ENCODE data around the gene GJB6.

The GJB6 gene

DNA sequence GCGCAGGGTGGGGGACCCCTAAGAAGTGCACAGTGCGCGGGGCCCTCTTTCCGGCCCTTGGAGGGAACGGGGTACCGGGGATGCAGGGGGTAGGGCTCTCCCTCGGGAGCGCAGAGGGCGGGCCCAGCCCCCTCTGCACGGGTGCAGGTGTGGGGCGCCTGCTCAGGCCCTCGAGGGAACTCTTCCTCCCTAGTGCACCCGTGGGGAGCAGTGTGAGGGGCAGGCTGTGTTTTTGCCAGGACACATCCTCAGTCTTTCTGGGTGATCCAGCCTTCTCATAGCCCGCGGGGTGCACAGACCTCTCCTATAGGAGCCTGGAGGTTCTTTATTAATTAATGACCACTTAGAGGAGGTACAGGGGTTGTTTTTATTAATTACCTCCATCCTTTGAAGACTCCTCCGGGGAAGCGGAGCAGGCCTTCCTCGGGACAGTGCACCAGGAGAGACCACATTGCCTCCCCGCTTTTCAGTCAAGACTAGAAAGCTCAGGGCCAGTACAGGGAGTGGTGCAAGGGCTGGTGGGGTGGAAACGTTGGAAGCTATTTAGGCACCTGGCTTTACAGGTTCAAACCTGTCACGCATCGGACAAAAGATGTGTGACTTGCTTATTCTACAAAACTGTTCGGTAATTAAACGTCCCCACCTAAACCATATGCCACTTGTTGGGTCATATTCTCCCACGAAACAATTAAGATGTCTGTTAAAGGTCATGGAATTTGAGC, 598 bp upstream of the GJB6 start:
- H4K20me1 ChIP-seq (ENCODE audit: insufficient read depth), result no peaks in the 10 kb centered on the region
- no peaks in the 10 kb centered on the region for H3K79me2 ChIP-seq (ENCODE audit: insufficient read depth, low read depth)
- no peak overlapping the region for H3K27ac ChIP-seq
- H2AFZ ChIP-seq (ENCODE audit: low read depth), result no peak overlapping the region
- H3K9ac ChIP-seq, result no peak overlapping the region
- no peaks in the 10 kb centered on the region for H3K36me3 ChIP-seq (ENCODE audit: insufficient read depth)
- H3K4me3 ChIP-seq (IDR thresholded peaks at IDR 0.05; ENCODE audit: insufficient read depth, low read depth, low read length), result no peak overlapping the region
- no peak for TF ChIP-seq CTCF (conservative IDR thresholded peaks at IDR 0.05; ENCODE audit: low read depth, low read length)
- H3K4me1 ChIP-seq (ENCODE audit: low read depth, poor library complexity, severe bottlenecking), result no peaks in the 10 kb centered on the region
- H3K4me2 ChIP-seq, result no peak overlapping the region
- H3K27me3 ChIP-seq (ENCODE audit: insufficient read depth, low read depth), result no peaks in the 10 kb centered on the region

DNA sequence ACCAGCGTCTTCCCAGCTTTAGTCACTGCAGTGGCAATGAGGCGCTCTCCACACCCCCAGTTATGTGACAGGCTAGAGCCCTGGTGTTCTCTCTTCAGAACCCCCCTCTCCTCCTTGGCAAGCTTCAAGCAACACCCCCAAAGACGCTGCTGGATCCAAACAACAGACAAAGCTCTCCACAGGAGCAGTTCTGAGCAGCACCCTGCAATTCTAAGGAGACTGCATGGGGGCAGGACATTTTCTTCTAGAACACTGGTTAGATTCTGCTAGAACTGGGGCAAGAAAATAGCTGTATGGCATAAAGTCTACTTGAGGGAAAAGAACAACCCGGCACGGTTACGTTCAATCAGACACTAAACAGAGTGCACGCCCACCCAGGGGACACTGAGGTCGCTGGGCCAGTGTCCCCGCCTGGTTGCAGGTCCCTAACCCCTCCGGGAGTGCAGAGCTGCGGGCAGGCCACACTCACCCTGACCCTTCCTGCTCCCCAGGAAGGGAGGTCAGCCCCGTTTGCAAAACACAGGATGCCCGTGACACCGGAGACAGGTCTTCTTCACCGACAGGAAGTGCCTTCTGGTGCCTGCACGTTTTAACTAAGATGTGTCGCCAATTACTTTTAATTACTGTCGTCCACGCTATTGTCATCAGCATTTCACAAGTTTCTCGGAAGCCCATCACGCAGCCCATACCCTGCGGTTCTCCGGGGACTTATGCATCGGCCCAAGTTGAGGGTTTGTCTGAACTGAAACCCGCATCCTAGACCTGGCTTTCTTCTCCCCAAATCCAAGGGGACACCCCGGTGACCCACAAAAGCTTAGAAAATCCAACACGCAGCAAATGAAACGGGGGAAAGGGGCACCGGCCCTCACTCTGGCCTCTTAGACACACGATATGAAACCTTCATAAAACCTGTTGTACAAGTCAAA, 943 bp downstream of the GJB6 start:
- no peak for TF ChIP-seq CTCF (conservative IDR thresholded peaks at IDR 0.05; ENCODE audit: low read depth, low read length)
- no peak overlapping the region for H3K27ac ChIP-seq
- H3K9ac ChIP-seq, result no peak overlapping the region
- H3K4me1 ChIP-seq (ENCODE audit: low read depth, poor library complexity, severe bottlenecking), result no peaks in the 10 kb centered on the region
- H3K27me3 ChIP-seq (ENCODE audit: insufficient read depth, low read depth), result no peaks in the 10 kb centered on the region
- no peaks in the 10 kb centered on the region for H3K36me3 ChIP-seq (ENCODE audit: insufficient read depth)
- H3K4me3 ChIP-seq (IDR thresholded peaks at IDR 0.05; ENCODE audit: insufficient read depth, low read depth, low read length), result no peak overlapping the region
- H2AFZ ChIP-seq (ENCODE audit: low read depth), result no peak overlapping the region
- H4K20me1 ChIP-seq (ENCODE audit: insufficient read depth), result no peaks in the 10 kb centered on the region
- no peak overlapping the region for H3K4me2 ChIP-seq
- H3K79me2 ChIP-seq (ENCODE audit: insufficient read depth, low read depth), result no peaks in the 10 kb centered on the region

GRCh38 chr13:20227730-20228129, 4.4 kb downstream of the GJB6 start:
- H3K36me3 ChIP-seq (ENCODE audit: insufficient read depth), result no peaks in the 10 kb centered on the region
- H2AFZ ChIP-seq (ENCODE audit: low read depth), result no peak overlapping the region
- no peak overlapping the region for H3K9ac ChIP-seq
- H3K4me3 ChIP-seq (IDR thresholded peaks at IDR 0.05; ENCODE audit: insufficient read depth, low read depth, low read length), result no peak overlapping the region
- no peak for TF ChIP-seq CTCF (conservative IDR thresholded peaks at IDR 0.05; ENCODE audit: low read depth, low read length)
- no peaks in the 10 kb centered on the region for H4K20me1 ChIP-seq (ENCODE audit: insufficient read depth)
- H3K79me2 ChIP-seq (ENCODE audit: insufficient read depth, low read depth), result no peaks in the 10 kb centered on the region
- H3K4me2 ChIP-seq, result no peak overlapping the region
- no peak overlapping the region for H3K27ac ChIP-seq
- no peaks in the 10 kb centered on the region for H3K27me3 ChIP-seq (ENCODE audit: insufficient read depth, low read depth)
- H3K4me1 ChIP-seq (ENCODE audit: low read depth, poor library complexity, severe bottlenecking), result no peaks in the 10 kb centered on the region

- Histone ChIP-seq H3K4me2 (no peak overlapping the region), H2AFZ (ENCODE audit: low read depth) (no peak overlapping the region), H3K27ac (no peak overlapping the region), H3K4me3 (IDR thresholded peaks at IDR 0.05; ENCODE audit: insufficient read depth, low read depth, low read length) (no peak overlapping the region), H3K36me3 (ENCODE audit: insufficient read depth) (no peaks in the 10 kb centered on the region), H4K20me1 (ENCODE audit: insufficient read depth) (no peaks in the 10 kb centered on the region), H3K27me3 (ENCODE audit: insufficient read depth, low read depth) (no peaks in the 10 kb centered on the region), H3K4me1 (ENCODE audit: low read depth, poor library complexity, severe bottlenecking) (no peaks in the 10 kb centered on the region), H3K9ac (no peak overlapping the region), H3K79me2 (ENCODE audit: insufficient read depth, low read depth) (no peaks in the 10 kb centered on the region)
- no peak for TF ChIP-seq CTCF (conservative IDR thresholded peaks at IDR 0.05; ENCODE audit: low read depth, low read length)
Measured at GRCh38 chr13:20227288-20227687, 4.8 kb downstream of the GJB6 start.

Data from KMS-11 (cell line).